HCT116 (cell line): ENCODE results near the gene LYL1. TPM values are rescaled to one million over a fixed set of nuclear protein-coding genes. Genes with fewer than 3 reads are reported as not detected.

ENCODE experiments used
- ATAC-seq: fragments of 200-7000 bp; cut with Tn5 transposase; 2 replicates; pipeline ENCODE4 v1.9.1; 2020; ENCODE audit warnings: mild to moderate bottlenecking, moderate library complexity
- BruUV-seq: library from RNA; stranded (reverse); fragments of 400-500 nt; replicated peaks from 2 replicates; lab custom pipeline; 2021; lab: Mats Ljungman, UMichigan
- CTCF ChIA-PET: fragments of 300-600 bp; sonication (Branson Sonifier 250); formaldehyde crosslinking; loops from one replicate; lab custom pipeline; 2021; ENCODE audit warnings: antibody characterized with exemption; lab: Charles Lee
- POLR2A ChIA-PET: fragments of 300-600, 350-600 bp; sonication (Branson Sonifier 250); formaldehyde crosslinking; loops from one replicate; lab custom pipeline; 2021; ENCODE audit warnings: antibody characterized with exemption; lab: Charles Lee
- RAD21 ChIA-PET, 2 experiments: fragments of 300-600 bp; sonication (Branson Sonifier 250); formaldehyde crosslinking; loops; one replicate each; lab custom pipeline; 2023; ENCODE audit warnings: low total read pairs in 2 of 2; ENCODE audit not compliant: uncharacterized antibody in 2 of 2, unreplicated experiment in 2 of 2, low non-redundant PET in 1 of 2; lab: Charles Lee
- DNase-seq: peaks from one replicate; pipeline ENCODE4 v3.0.0-alpha.2; 2010; ENCODE audit warnings: low read depth, low spot score
- H2AFZ ChIP-seq: fragments of 200-600 bp; shearing (Covaris generic), sonication (generic); 2 replicates; pipeline ENCODE4 v1.6.1; 2017; ENCODE audit warnings: low read depth, mixed run types, mixed read lengths, antibody characterized with exemption, low read length; ENCODE audit not compliant: poor library complexity, severe bottlenecking
- H3K27ac ChIP-seq: 2 replicates; pipeline ENCODE4 v1.5.1; 2012; ENCODE audit warnings: low read depth, low read length
- H3K27me3 ChIP-seq: fragments of 200-600 bp; sonication (generic); 2 replicates; pipeline ENCODE4 v1.6.1; 2016; ENCODE audit warnings: mixed run types, low read length, mixed read lengths; ENCODE audit not compliant: insufficient read depth
- H3K36me3 ChIP-seq, 2 experiments: fragments of 200-500 bp in 1 of 2; fragments of 200-600 bp in 1 of 2; sonication (Bioruptor generic) in 1 of 2; sonication (generic) in 1 of 2; 2 replicates each; pipeline versions ENCODE4 v1.5.1 to v1.6.1; 2014 to 2016; ENCODE audit warnings: low read length in 2 of 2, inconsistent platforms in 1 of 2, mixed read lengths in 1 of 2, mixed run types in 1 of 2; ENCODE audit not compliant: insufficient read depth in 2 of 2, control insufficient read depth in 1 of 2
- H3K4me1 ChIP-seq, 2 experiments: fragments of 200-600 bp in 1 of 2; sonication (generic) in 1 of 2; 2 replicates each; pipeline versions ENCODE4 v1.5.1 to v1.6.1; 2012 to 2017; ENCODE audit warnings: low read length in 2 of 2, inconsistent platforms in 1 of 2, mild to moderate bottlenecking in 1 of 2, mixed read lengths in 1 of 2, mixed run types in 1 of 2, moderate library complexity in 1 of 2; ENCODE audit not compliant: insufficient read depth in 2 of 2, control insufficient read depth in 1 of 2
- H3K4me2 ChIP-seq: fragments of 200-600 bp; sonication (generic); 2 replicates; pipeline ENCODE4 v1.6.1; 2017; ENCODE audit warnings: mixed run types, low read length, mixed read lengths
- H3K4me3 ChIP-seq, 2 experiments: fragments of 200-600 bp in 1 of 2; sonication (generic) in 1 of 2; replicated peaks in 1 of 2; 2 replicates each; pipeline ENCODE4 v1.5.1; 2011 to 2016; ENCODE audit warnings: low read length in 2 of 2, control low read depth in 1 of 2, low read depth in 1 of 2, mild to moderate bottlenecking in 1 of 2, mixed read lengths in 1 of 2, mixed run types in 1 of 2
- H3K79me2 ChIP-seq: fragments of 200-600 bp; sonication (generic); 2 replicates; pipeline ENCODE4 v1.6.1; 2017; ENCODE audit warnings: mild to moderate bottlenecking, mixed run types, low read length, moderate library complexity, mixed read lengths; ENCODE audit not compliant: insufficient read depth
- H3K9ac ChIP-seq: fragments of 200-600 bp; sonication (generic); 2 replicates; pipeline ENCODE4 v1.6.1; 2016; ENCODE audit warnings: low read length, mixed read lengths
- H3K9me2 ChIP-seq: fragments of 200-600 bp; sonication (generic), shearing (Covaris generic); 2 replicates; pipeline ENCODE4 v1.6.1; 2017; ENCODE audit warnings: mixed run types, mild to moderate bottlenecking, moderate library complexity; ENCODE audit not compliant: insufficient read depth
- H3K9me3 ChIP-seq, 2 experiments: fragments of 200-500 bp in 1 of 2; fragments of 200-600 bp in 1 of 2; sonication (Bioruptor generic) in 1 of 2; sonication (generic) in 1 of 2; 2 replicates each; pipeline ENCODE4 v1.6.1; 2014 to 2017; ENCODE audit warnings: low read length in 2 of 2, mixed read lengths in 2 of 2, inconsistent platforms in 1 of 2, low read depth in 1 of 2, mild to moderate bottlenecking in 1 of 2, mixed run types in 1 of 2, moderate library complexity in 1 of 2; ENCODE audit not compliant: control insufficient read depth in 1 of 2, insufficient read depth in 1 of 2
- H4K20me1 ChIP-seq: fragments of 200-600 bp; sonication (generic), shearing (Covaris generic); 2 replicates; pipeline ENCODE4 v1.6.1; 2017; ENCODE audit warnings: mixed run types, mild to moderate bottlenecking, moderate library complexity; ENCODE audit not compliant: insufficient read depth
- CBX3 ChIP-seq: IDR thresholded peaks from 2 replicates; pipeline ENCODE4 v1.6.1; 2012; ENCODE audit warnings: low read depth
- EGR1 ChIP-seq: IDR thresholded peaks from 2 replicates; pipeline ENCODE4 v1.6.1; 2012; ENCODE audit warnings: low read depth
- ELF1 ChIP-seq: IDR thresholded peaks from 2 replicates; pipeline ENCODE4 v1.6.1; 2012; ENCODE audit warnings: low read depth, borderline replicate concordance
- EZH2 ChIP-seq: fragments of 200-600 bp; sonication (generic); IDR thresholded peaks from 2 replicates; pipeline ENCODE4 v1.6.1; 2017; ENCODE audit warnings: antibody characterized with exemption, mixed run types
- EZH2phosphoT487 ChIP-seq: fragments of 200-600 bp; IDR thresholded peaks from 2 replicates; pipeline ENCODE4 v1.6.1; 2018; ENCODE audit warnings: antibody characterized with exemption, borderline replicate concordance
- FOSL1 ChIP-seq: IDR thresholded peaks from 2 replicates; pipeline ENCODE4 v1.6.1; 2012; ENCODE audit warnings: low read depth
- JUND ChIP-seq: IDR thresholded peaks from 2 replicates; pipeline ENCODE4 v1.6.1; 2012
- POLR2A ChIP-seq: IDR thresholded peaks from 2 replicates; pipeline ENCODE4 v1.7.0; 2011; ENCODE audit warnings: borderline replicate concordance; ENCODE audit not compliant: insufficient read depth, insufficient read length; ENCODE audit errors: extremely low read depth
- POLR2AphosphoS5 ChIP-seq: IDR thresholded peaks from 2 replicates; pipeline ENCODE4 v1.6.1; 2011; ENCODE audit warnings: mild to moderate bottlenecking, low read depth, low read length, moderate library complexity
- RAD21 ChIP-seq: IDR thresholded peaks from 2 replicates; pipeline ENCODE4 v1.6.1; 2012; ENCODE audit warnings: low read depth, mild to moderate bottlenecking
- SIN3A ChIP-seq: IDR thresholded peaks from 2 replicates; pipeline ENCODE4 v1.6.1; 2012; ENCODE audit warnings: low read depth
- SP1 ChIP-seq: IDR thresholded peaks from 2 replicates; pipeline ENCODE4 v1.6.1; 2012; ENCODE audit warnings: low read depth
- TCF7L2 ChIP-seq: IDR thresholded peaks from 2 replicates; pipeline ENCODE4 v1.7.0; 2011; ENCODE audit warnings: borderline replicate concordance, inconsistent platforms; ENCODE audit not compliant: insufficient read depth, insufficient read length; ENCODE audit errors: extremely low read depth
- intact Hi-C: fragments of 100-400 bp; cut with micrococcal nuclease; formaldehyde crosslinking; loops from 2 replicates; pipeline ENCODE4 v1.10.0; 2022
- total RNA-seq: library from RNA; stranded (reverse); gene quantifications from one replicate; pipeline ENCODE4 v1.2.1, GENCODE V29; 2021; ENCODE audit not compliant: unreplicated experiment
- TF ChIP-seq, protein P1 (sequence below): IDR thresholded peaks from 2 replicates; pipeline ENCODE4 v1.6.1; 2012; ENCODE audit warnings: low read depth
- TF ChIP-seq, protein P2 (sequence below), 3 experiments: fragments of 200-600 bp in 1 of 3; sonication (generic) in 1 of 3; IDR thresholded peaks in 2 of 3; conservative IDR thresholded peaks in 1 of 3; 2 replicates each; pipeline ENCODE4 v1.5.1; 2012 to 2017; ENCODE audit warnings: low read depth in 2 of 3, low read length in 2 of 3, antibody characterized with exemption in 1 of 3, borderline replicate concordance in 1 of 3, control low read depth in 1 of 3, mild to moderate bottlenecking in 1 of 3, mixed read lengths in 1 of 3, mixed run types in 1 of 3, moderate library complexity in 1 of 3; ENCODE audit not compliant: insufficient read depth in 1 of 3
- TF ChIP-seq, protein P3 (sequence below): IDR thresholded peaks from 2 replicates; pipeline ENCODE4 v1.6.1; 2011; ENCODE audit warnings: mild to moderate bottlenecking, low read length, moderate library complexity; ENCODE audit not compliant: insufficient replicate concordance; ENCODE audit errors: extremely low read depth
- TF ChIP-seq, protein P4 (sequence below): IDR thresholded peaks from 2 replicates; pipeline ENCODE4 v1.6.1; 2012

The LYL1 gene
- total RNA-seq, 1 experiment from 2014 or later: 2.6 TPM

DNA sequence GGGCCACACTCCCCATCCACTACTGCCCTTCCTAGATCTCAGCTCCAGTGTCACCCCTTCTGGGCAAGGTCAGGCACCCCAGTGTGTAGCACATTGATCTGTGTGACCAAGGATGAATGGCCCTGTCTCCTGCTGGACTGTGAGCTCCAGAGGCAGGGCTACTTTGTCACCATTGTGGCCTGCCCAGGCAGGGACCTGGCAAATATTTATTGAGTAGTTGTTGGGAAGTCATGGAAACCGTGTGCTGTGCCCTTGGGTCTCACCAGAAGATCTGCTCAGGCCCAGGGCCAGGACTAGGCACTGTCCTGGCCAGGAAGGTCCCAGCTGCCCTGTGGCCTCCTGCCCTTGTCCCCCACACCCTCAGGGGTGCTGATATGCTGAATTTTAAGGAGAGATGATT is 25.9 kb upstream of the LYL1 start:
- Histone ChIP-seq H3K4me3 (no peak overlapping the region), H3K4me1 (peaks cover 2 to 43% of the 10 kb centered on the region in 2 experiments; a peak in 3 of 4 replicates), H3K27me3 (no peaks in the 10 kb centered on the region)
- POLR2A ChIA-PET: no interaction called here
- TF ChIP-seq POLR2AphosphoS5 (no peak), EZH2phosphoT487 (no peak), SIN3A (no peak), SP1 (no peak), EGR1 (no peak), JUND (no peak), EZH2 (no peak), ELF1 (no peak), CBX3 (no peak), FOSL1 (no peak), TCF7L2 (no peak), RAD21 (no peak), POLR2A (no peak)
- TF ChIP-seq, protein P1, sequence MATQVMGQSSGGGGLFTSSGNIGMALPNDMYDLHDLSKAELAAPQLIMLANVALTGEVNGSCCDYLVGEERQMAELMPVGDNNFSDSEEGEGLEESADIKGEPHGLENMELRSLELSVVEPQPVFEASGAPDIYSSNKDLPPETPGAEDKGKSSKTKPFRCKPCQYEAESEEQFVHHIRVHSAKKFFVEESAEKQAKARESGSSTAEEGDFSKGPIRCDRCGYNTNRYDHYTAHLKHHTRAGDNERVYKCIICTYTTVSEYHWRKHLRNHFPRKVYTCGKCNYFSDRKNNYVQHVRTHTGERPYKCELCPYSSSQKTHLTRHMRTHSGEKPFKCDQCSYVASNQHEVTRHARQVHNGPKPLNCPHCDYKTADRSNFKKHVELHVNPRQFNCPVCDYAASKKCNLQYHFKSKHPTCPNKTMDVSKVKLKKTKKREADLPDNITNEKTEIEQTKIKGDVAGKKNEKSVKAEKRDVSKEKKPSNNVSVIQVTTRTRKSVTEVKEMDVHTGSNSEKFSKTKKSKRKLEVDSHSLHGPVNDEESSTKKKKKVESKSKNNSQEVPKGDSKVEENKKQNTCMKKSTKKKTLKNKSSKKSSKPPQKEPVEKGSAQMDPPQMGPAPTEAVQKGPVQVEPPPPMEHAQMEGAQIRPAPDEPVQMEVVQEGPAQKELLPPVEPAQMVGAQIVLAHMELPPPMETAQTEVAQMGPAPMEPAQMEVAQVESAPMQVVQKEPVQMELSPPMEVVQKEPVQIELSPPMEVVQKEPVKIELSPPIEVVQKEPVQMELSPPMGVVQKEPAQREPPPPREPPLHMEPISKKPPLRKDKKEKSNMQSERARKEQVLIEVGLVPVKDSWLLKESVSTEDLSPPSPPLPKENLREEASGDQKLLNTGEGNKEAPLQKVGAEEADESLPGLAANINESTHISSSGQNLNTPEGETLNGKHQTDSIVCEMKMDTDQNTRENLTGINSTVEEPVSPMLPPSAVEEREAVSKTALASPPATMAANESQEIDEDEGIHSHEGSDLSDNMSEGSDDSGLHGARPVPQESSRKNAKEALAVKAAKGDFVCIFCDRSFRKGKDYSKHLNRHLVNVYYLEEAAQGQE: no peak
- TF ChIP-seq, protein P2, sequence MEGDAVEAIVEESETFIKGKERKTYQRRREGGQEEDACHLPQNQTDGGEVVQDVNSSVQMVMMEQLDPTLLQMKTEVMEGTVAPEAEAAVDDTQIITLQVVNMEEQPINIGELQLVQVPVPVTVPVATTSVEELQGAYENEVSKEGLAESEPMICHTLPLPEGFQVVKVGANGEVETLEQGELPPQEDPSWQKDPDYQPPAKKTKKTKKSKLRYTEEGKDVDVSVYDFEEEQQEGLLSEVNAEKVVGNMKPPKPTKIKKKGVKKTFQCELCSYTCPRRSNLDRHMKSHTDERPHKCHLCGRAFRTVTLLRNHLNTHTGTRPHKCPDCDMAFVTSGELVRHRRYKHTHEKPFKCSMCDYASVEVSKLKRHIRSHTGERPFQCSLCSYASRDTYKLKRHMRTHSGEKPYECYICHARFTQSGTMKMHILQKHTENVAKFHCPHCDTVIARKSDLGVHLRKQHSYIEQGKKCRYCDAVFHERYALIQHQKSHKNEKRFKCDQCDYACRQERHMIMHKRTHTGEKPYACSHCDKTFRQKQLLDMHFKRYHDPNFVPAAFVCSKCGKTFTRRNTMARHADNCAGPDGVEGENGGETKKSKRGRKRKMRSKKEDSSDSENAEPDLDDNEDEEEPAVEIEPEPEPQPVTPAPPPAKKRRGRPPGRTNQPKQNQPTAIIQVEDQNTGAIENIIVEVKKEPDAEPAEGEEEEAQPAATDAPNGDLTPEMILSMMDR (IDR thresholded peaks at IDR 0.05 in 2 of 3, conservative IDR thresholded peaks at IDR 0.05 in 1 of 3; ENCODE audit: borderline replicate concordance in 1 of 3, insufficient read depth in 1 of 3, low read depth in 2 of 3, low read length in 2 of 3): no peak
- TF ChIP-seq, protein P3, sequence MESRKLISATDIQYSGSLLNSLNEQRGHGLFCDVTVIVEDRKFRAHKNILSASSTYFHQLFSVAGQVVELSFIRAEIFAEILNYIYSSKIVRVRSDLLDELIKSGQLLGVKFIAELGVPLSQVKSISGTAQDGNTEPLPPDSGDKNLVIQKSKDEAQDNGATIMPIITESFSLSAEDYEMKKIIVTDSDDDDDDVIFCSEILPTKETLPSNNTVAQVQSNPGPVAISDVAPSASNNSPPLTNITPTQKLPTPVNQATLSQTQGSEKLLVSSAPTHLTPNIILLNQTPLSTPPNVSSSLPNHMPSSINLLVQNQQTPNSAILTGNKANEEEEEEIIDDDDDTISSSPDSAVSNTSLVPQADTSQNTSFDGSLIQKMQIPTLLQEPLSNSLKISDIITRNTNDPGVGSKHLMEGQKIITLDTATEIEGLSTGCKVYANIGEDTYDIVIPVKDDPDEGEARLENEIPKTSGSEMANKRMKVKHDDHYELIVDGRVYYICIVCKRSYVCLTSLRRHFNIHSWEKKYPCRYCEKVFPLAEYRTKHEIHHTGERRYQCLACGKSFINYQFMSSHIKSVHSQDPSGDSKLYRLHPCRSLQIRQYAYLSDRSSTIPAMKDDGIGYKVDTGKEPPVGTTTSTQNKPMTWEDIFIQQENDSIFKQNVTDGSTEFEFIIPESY: no peak
- TF ChIP-seq, protein P4, sequence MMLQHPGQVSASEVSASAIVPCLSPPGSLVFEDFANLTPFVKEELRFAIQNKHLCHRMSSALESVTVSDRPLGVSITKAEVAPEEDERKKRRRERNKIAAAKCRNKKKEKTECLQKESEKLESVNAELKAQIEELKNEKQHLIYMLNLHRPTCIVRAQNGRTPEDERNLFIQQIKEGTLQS: no peak
- TF ChIP-seq, all 23 proteins: peak for 0
- H4K20me1 ChIP-seq: peaks cover 7% of the 10 kb centered on the region; the same call in 1 of the 2 replicates
- H3K9me3 ChIP-seq: no peaks in the 10 kb centered on the region
- ATAC-seq (peak; percentile 20; the same call in 1 of the 2 replicates), DNase-seq (no peak)
- ChIA-PET CTCF (no interaction called here), RAD21 (no interaction called here)
- BruUV-seq: no TSS peak
- H3K27ac ChIP-seq: peak overlapping the region; percentile 8; the same call in 1 of the 2 replicates
- no peak overlapping the region for H3K9ac ChIP-seq
- peaks cover 3 to 14% of the 10 kb centered on the region in 2 experiments; a peak in 2 of 4 replicates for H3K36me3 ChIP-seq
- H3K79me2 ChIP-seq: peaks cover 98% of the 10 kb centered on the region
- H3K4me2 ChIP-seq: no peak overlapping the region
- H3K9me2 ChIP-seq: no peaks in the 10 kb centered on the region
- intact Hi-C loops: no loop called here
- H2AFZ ChIP-seq: no peak overlapping the region
